Smooth muscle cell (in vitro differentiated cells): Measurements from ENCODE around the gene SKAP1. TPM values are rescaled to one million over a fixed set of nuclear protein-coding genes. Genes with fewer than 3 reads are reported as not detected.

Source experiments
- DNase-seq: peaks from one replicate; lab custom pipeline; 2025; ENCODE audit not compliant: unreplicated experiment; lab: John Stamatoyannopoulos, UW
- H2AFZ ChIP-seq: fragments of 200-600 bp; sonication (generic); 2 replicates; pipeline ENCODE4 v1.6.0; 2016; ENCODE audit warnings: antibody characterized with exemption, low read depth, mild to moderate bottlenecking
- H3F3A ChIP-seq: fragments of 200-600 bp; sonication (generic); 2 replicates; pipeline ENCODE4 v1.6.0; 2017; ENCODE audit warnings: antibody characterized with exemption, low read depth
- H3K27ac ChIP-seq: fragments of 200-600 bp; sonication (generic); 2 replicates; pipeline ENCODE4 v1.5.1; 2016; ENCODE audit warnings: low read depth, mild to moderate bottlenecking
- H3K27me3 ChIP-seq: fragments of 200-600 bp; sonication (generic); 2 replicates; pipeline ENCODE4 v1.6.1; 2016; ENCODE audit warnings: low read depth, mild to moderate bottlenecking
- H3K36me3 ChIP-seq: fragments of 200-600 bp; sonication (generic); 2 replicates; pipeline ENCODE4 v1.5.1; 2016; ENCODE audit warnings: low read depth
- H3K4me1 ChIP-seq: fragments of 200-600 bp; sonication (generic); 2 replicates; pipeline ENCODE4 v1.5.1; 2016; ENCODE audit warnings: low read depth
- H3K4me2 ChIP-seq: fragments of 200-600 bp; sonication (generic); 2 replicates; pipeline ENCODE4 v1.6.0; 2016; ENCODE audit warnings: mild to moderate bottlenecking
- H3K4me3 ChIP-seq: fragments of 200-600 bp; sonication (generic); 2 replicates; pipeline ENCODE4 v1.5.1; 2016; ENCODE audit warnings: mild to moderate bottlenecking
- H3K79me2 ChIP-seq: fragments of 200-600 bp; sonication (generic); 2 replicates; pipeline ENCODE4 v1.6.0; 2016; ENCODE audit warnings: low read depth, mild to moderate bottlenecking
- H3K9ac ChIP-seq: fragments of 200-600 bp; sonication (generic); 2 replicates; pipeline ENCODE4 v1.6.0; 2016; ENCODE audit warnings: low read depth
- H3K9me3 ChIP-seq: fragments of 200-600 bp; sonication (generic); replicated peaks from 2 replicates; pipeline ENCODE4 v1.5.1; 2016; ENCODE audit warnings: low read depth
- H4K20me1 ChIP-seq: fragments of 200-600 bp; sonication (generic); 2 replicates; pipeline ENCODE4 v1.6.0; 2016; ENCODE audit warnings: low read depth
- WGBS: methylation state at CpG from one replicate; pipeline ENCODE4 v1.1.7; 2016; ENCODE audit warnings: low lambda C conversion rate; 5-methylcytosine and 5-hydroxymethylcytosine counted together
- polyA plus RNA-seq: library from polyadenylated mRNA; unstranded; fragments of >200 nt; fragmentation: Nextera tagmentation; extraction: Ambion mirVana; gene quantifications from 2 replicates; pipeline ENCODE4 v1.2.1, GENCODE V29; 2016
- total RNA-seq: library from RNA; depleted of rRNA; stranded (reverse); fragments of >200 nt; gene quantifications from 2 replicates; pipeline ENCODE4 v1.2.3, GENCODE V29; 2014
- TF ChIP-seq, protein P1 (sequence below): fragments of 200-600 bp; sonication (generic); IDR thresholded peaks from 2 replicates; pipeline ENCODE4 v1.5.1; 2017; ENCODE audit warnings: borderline replicate concordance, mild to moderate bottlenecking, antibody characterized with exemption; ENCODE audit not compliant: insufficient read depth, poor library complexity, severe bottlenecking

The SKAP1 gene
- total and polyA plus RNA-seq, 2 experiments from 2014 or later: not detected

DNA sequence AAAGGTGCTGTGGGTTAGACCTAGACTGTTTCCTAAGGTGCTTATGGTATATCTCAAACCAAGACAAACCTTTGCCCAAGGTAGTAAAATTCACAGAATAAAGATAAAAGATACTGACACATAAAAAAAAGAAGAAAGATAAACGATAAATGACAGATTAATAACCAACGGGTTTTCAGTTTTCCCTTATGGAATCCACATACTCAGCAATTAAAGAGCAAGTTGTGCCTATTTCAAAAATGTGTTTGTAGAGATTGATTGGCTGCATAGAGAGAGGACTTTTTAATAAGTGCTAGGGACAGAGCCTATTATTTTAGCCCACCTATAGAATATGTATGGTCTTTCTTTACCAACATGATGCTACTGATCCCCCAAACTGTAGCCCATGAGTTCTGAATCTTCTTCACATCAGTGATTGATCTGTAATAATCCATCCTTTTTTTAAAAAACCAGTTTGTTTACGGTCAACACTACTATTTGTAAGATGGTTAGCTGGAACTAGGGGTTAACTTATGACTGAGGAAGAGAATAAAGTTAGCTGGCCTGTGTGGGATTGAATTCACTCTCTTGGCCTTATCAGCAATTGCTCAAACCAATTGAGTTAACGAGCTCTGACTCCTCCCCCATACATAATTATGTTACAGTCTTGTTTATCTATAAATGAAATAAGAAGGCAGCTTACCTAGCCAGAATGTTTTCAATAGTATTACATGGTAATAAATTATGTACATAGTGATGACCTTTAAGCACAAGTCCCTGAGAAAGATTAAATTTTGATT, 268.7 kb downstream of the SKAP1 start:
- H3F3A ChIP-seq: no peaks in the 10 kb centered on the region
- no peak overlapping the region for H3K4me3 ChIP-seq
- no peak overlapping the region for H3K4me2 ChIP-seq
- no peak overlapping the region for H3K27ac ChIP-seq
- DNase-seq: no peak
- no peaks in the 10 kb centered on the region for H3K9me3 ChIP-seq
- no peaks in the 10 kb centered on the region for H4K20me1 ChIP-seq
- H2AFZ ChIP-seq: no peak overlapping the region
- H3K79me2 ChIP-seq: no peaks in the 10 kb centered on the region
- 83% methylated on average over 4 of the region's 4 CpGs for WGBS
- TF ChIP-seq, protein P1, sequence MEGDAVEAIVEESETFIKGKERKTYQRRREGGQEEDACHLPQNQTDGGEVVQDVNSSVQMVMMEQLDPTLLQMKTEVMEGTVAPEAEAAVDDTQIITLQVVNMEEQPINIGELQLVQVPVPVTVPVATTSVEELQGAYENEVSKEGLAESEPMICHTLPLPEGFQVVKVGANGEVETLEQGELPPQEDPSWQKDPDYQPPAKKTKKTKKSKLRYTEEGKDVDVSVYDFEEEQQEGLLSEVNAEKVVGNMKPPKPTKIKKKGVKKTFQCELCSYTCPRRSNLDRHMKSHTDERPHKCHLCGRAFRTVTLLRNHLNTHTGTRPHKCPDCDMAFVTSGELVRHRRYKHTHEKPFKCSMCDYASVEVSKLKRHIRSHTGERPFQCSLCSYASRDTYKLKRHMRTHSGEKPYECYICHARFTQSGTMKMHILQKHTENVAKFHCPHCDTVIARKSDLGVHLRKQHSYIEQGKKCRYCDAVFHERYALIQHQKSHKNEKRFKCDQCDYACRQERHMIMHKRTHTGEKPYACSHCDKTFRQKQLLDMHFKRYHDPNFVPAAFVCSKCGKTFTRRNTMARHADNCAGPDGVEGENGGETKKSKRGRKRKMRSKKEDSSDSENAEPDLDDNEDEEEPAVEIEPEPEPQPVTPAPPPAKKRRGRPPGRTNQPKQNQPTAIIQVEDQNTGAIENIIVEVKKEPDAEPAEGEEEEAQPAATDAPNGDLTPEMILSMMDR: no peak
- H3K27me3 ChIP-seq: peaks cover 20% of the 10 kb centered on the region
- no peaks in the 10 kb centered on the region for H3K36me3 ChIP-seq
- H3K9ac ChIP-seq: no peak overlapping the region
- peaks cover 4% of the 10 kb centered on the region for H3K4me1 ChIP-seq

- no peaks in the 10 kb centered on the region for H3F3A ChIP-seq
- H2AFZ ChIP-seq: no peak overlapping the region
- no peak overlapping the region for H3K9ac ChIP-seq
- no peaks in the 10 kb centered on the region for H3K9me3 ChIP-seq
- TF ChIP-seq, protein P1: no peak
- 72% methylated on average over 5 of the region's 5 CpGs for WGBS
- no peak for DNase-seq
- no peaks in the 10 kb centered on the region for H3K36me3 ChIP-seq
- H3K4me3 ChIP-seq: no peak overlapping the region
- peaks cover 19% of the 10 kb centered on the region for H3K27me3 ChIP-seq
- H3K4me2 ChIP-seq: no peak overlapping the region
- H3K4me1 ChIP-seq: peaks cover 4% of the 10 kb centered on the region
- H3K27ac ChIP-seq: no peak overlapping the region
- H4K20me1 ChIP-seq: no peaks in the 10 kb centered on the region
- no peaks in the 10 kb centered on the region for H3K79me2 ChIP-seq
These were observed 269.6 kb downstream of the SKAP1 start for GRCh38 chr17:48160177-48161081.

GRCh38 chr17:48159232-48159631, 270.8 kb downstream of the SKAP1 start:
- no peaks in the 10 kb centered on the region for H3K9me3 ChIP-seq
- peaks cover 4% of the 10 kb centered on the region for H3K4me1 ChIP-seq
- no peaks in the 10 kb centered on the region for H3F3A ChIP-seq
- no peak overlapping the region for H3K27ac ChIP-seq
- H4K20me1 ChIP-seq: no peaks in the 10 kb centered on the region
- no peak overlapping the region for H2AFZ ChIP-seq
- no peak overlapping the region for H3K4me2 ChIP-seq
- no peak overlapping the region for H3K9ac ChIP-seq
- H3K27me3 ChIP-seq: peaks cover 24% of the 10 kb centered on the region
- TF ChIP-seq, protein P1: no peak
- WGBS: 96% methylated on average over 4 of the region's 4 CpGs
- no peak for DNase-seq
- H3K79me2 ChIP-seq: no peaks in the 10 kb centered on the region
- H3K36me3 ChIP-seq: no peaks in the 10 kb centered on the region
- H3K4me3 ChIP-seq: no peak overlapping the region
